DOHH2 (cell line): ENCODE results near the gene CASP12.

ENCODE experiments used
- H3F3A ChIP-seq: fragments of 200-600 bp; sonication (generic), shearing (Covaris generic); 2 replicates; pipeline ENCODE4 v1.6.0; 2016; ENCODE audit warnings: antibody characterized with exemption, mild to moderate bottlenecking; ENCODE audit not compliant: control insufficient read depth, insufficient read depth
- H3K27ac ChIP-seq: fragments of 200-600 bp; sonication (generic); 2 replicates; pipeline ENCODE4 v1.5.1; 2014; ENCODE audit warnings: low read depth, mild to moderate bottlenecking, low read length, moderate library complexity
- H3K27me3 ChIP-seq: fragments of 200-600 bp; sonication (generic); 2 replicates; pipeline ENCODE4 v1.6.1; 2014; ENCODE audit warnings: mild to moderate bottlenecking, low read length, mixed read lengths; ENCODE audit not compliant: control insufficient read depth
- H3K36me3 ChIP-seq: fragments of 200-600 bp; sonication (generic); 2 replicates; pipeline ENCODE4 v1.6.1; 2014; ENCODE audit warnings: mild to moderate bottlenecking, low read length, moderate library complexity, mixed read lengths; ENCODE audit not compliant: control insufficient read depth
- H3K4me1 ChIP-seq: fragments of 200-600 bp; sonication (generic); 2 replicates; pipeline ENCODE4 v1.6.1; 2014; ENCODE audit warnings: mild to moderate bottlenecking, low read length, mixed read lengths; ENCODE audit not compliant: control insufficient read depth
- H3K4me2 ChIP-seq: fragments of 200-600 bp; sonication (generic); 2 replicates; pipeline ENCODE4 v1.6.0; 2014; ENCODE audit warnings: mild to moderate bottlenecking, low read length, moderate library complexity
- H3K4me3 ChIP-seq: fragments of 200-600 bp; sonication (generic); 2 replicates; pipeline ENCODE4 v1.5.1; 2014; ENCODE audit warnings: mild to moderate bottlenecking, low read length, mixed read lengths
- H3K79me2 ChIP-seq: fragments of 200-600 bp; sonication (generic); 2 replicates; pipeline ENCODE4 v1.6.1; 2014; ENCODE audit warnings: mild to moderate bottlenecking, low read length, mixed read lengths; ENCODE audit not compliant: control insufficient read depth
- H3K9me2 ChIP-seq: fragments of 200-600 bp; sonication (generic); replicated peaks from 2 replicates; pipeline ENCODE4 v1.6.1; 2014; ENCODE audit warnings: mild to moderate bottlenecking, low read length, mixed read lengths; ENCODE audit not compliant: control insufficient read depth
- H3K9me3 ChIP-seq: fragments of 200-600 bp; sonication (generic); 2 replicates; pipeline ENCODE4 v1.6.1; 2014; ENCODE audit warnings: antibody characterized with exemption, low read length, mixed read lengths; ENCODE audit not compliant: control insufficient read depth, insufficient read depth
- H4K20me1 ChIP-seq: fragments of 200-600 bp; sonication (generic); 2 replicates; pipeline ENCODE4 v1.6.0; 2014; ENCODE audit warnings: low read depth, mild to moderate bottlenecking, antibody characterized with exemption, low read length, moderate library complexity; ENCODE audit not compliant: control insufficient read depth, insufficient read depth
- CTCF ChIP-seq: fragments of 200-600 bp; sonication (generic); IDR thresholded peaks from one replicate; pipeline ENCODE4 v1.5.1; 2014; ENCODE audit warnings: antibody characterized with exemption, mild to moderate bottlenecking, low read depth, low read length; ENCODE audit not compliant: poor library complexity, severe bottlenecking
- EZH2phosphoT487 ChIP-seq: fragments of 200-600 bp; sonication (generic); IDR thresholded peaks from 2 replicates; pipeline ENCODE4 v1.6.1; 2017; ENCODE audit warnings: borderline replicate concordance, mild to moderate bottlenecking, antibody characterized with exemption, low read length, moderate library complexity, mixed read lengths

CASP12 gene

GRCh38 chr11:104844451-104844850 lies 53.8 kb downstream of the CASP12 start:
- no peak overlapping the region for H3K4me2 ChIP-seq
- no peak overlapping the region for H3K27ac ChIP-seq
- H3K27me3 ChIP-seq, result no peaks in the 10 kb centered on the region
- TF ChIP-seq EZH2phosphoT487 (no peak), CTCF (no peak)
- no peaks in the 10 kb centered on the region for H3F3A ChIP-seq
- H3K9me2 ChIP-seq, result no peaks in the 10 kb centered on the region
- no peak overlapping the region for H3K4me3 ChIP-seq
- H3K36me3 ChIP-seq, result no peaks in the 10 kb centered on the region
- H4K20me1 ChIP-seq, result no peaks in the 10 kb centered on the region
- no peaks in the 10 kb centered on the region for H3K9me3 ChIP-seq
- H3K4me1 ChIP-seq, result no peaks in the 10 kb centered on the region
- H3K79me2 ChIP-seq, result no peaks in the 10 kb centered on the region

- no peak overlapping the region for H3K27ac ChIP-seq
- H3K79me2 ChIP-seq, result no peaks in the 10 kb centered on the region
- H3K4me1 ChIP-seq, result no peaks in the 10 kb centered on the region
- no peaks in the 10 kb centered on the region for H3K9me2 ChIP-seq
- H3K27me3 ChIP-seq, result no peaks in the 10 kb centered on the region
- no peak overlapping the region for H3K4me3 ChIP-seq
- H3K9me3 ChIP-seq, result no peaks in the 10 kb centered on the region
- no peak for TF ChIP-seq EZH2phosphoT487
- TF ChIP-seq CTCF, result no peak
- H3K4me2 ChIP-seq, result no peak overlapping the region
- no peaks in the 10 kb centered on the region for H4K20me1 ChIP-seq
- no peaks in the 10 kb centered on the region for H3K36me3 ChIP-seq
- no peaks in the 10 kb centered on the region for H3F3A ChIP-seq
Measured at GRCh38 chr11:104843150-104843836, 55.0 kb downstream of the CASP12 start.

- H3K4me1 ChIP-seq, result no peaks in the 10 kb centered on the region
- H3K4me2 ChIP-seq, result no peak overlapping the region
- no peaks in the 10 kb centered on the region for H4K20me1 ChIP-seq
- no peak overlapping the region for H3K4me3 ChIP-seq
- H3K9me2 ChIP-seq, result no peaks in the 10 kb centered on the region
- no peak for TF ChIP-seq EZH2phosphoT487
- TF ChIP-seq CTCF, result no peak
- H3K9me3 ChIP-seq, result no peaks in the 10 kb centered on the region
- no peaks in the 10 kb centered on the region for H3K79me2 ChIP-seq
- no peaks in the 10 kb centered on the region for H3K36me3 ChIP-seq
- no peaks in the 10 kb centered on the region for H3F3A ChIP-seq
- H3K27ac ChIP-seq, result no peak overlapping the region
- H3K27me3 ChIP-seq, result no peaks in the 10 kb centered on the region
Measured at GRCh38 chr11:104841973-104842525, 56.2 kb downstream of the CASP12 start.
